Astrocyte (in vitro differentiated cells and primary cell): ENCODE results near the gene LHPP. TPM values are rescaled to one million over a fixed set of nuclear protein-coding genes. Genes with fewer than 3 reads are reported as not detected.

Experiments
- DNase-seq: peaks from one replicate; pipeline ENCODE4 v3.0.0-alpha.2; 2010; ENCODE audit warnings: low read depth
- FAIRE-seq: peaks from 2 replicates; lab custom pipeline; 2011; peaks lifted over from hg19 to GRCh38; lab: Jason Lieb, UNC
- H2AFZ ChIP-seq: 2 replicates; pipeline ENCODE4 v1.6.0; 2012; ENCODE audit warnings: low read depth, low read length, inconsistent platforms
- H3K27ac ChIP-seq: 2 replicates; pipeline ENCODE4 v1.5.1; 2011; ENCODE audit warnings: low read depth, low read length, inconsistent platforms
- H3K27me3 ChIP-seq: 2 replicates; pipeline ENCODE4 v1.6.0; 2011; ENCODE audit warnings: low read length, inconsistent platforms; ENCODE audit not compliant: insufficient read depth
- H3K36me3 ChIP-seq: 2 replicates; pipeline ENCODE4 v1.5.1; 2011; ENCODE audit warnings: low read length, inconsistent platforms; ENCODE audit not compliant: insufficient read depth
- H3K4me1 ChIP-seq: 2 replicates; pipeline ENCODE4 v1.5.1; 2011; ENCODE audit warnings: low read length, inconsistent platforms; ENCODE audit not compliant: insufficient read depth
- H3K4me2 ChIP-seq: 2 replicates; pipeline ENCODE4 v1.6.0; 2012; ENCODE audit warnings: low read length, inconsistent platforms
- H3K4me3 ChIP-seq: 2 replicates; pipeline ENCODE4 v1.5.1; 2011; ENCODE audit warnings: low read depth, mild to moderate bottlenecking, low read length, inconsistent platforms; ENCODE audit not compliant: insufficient read depth
- H3K79me2 ChIP-seq: 2 replicates; pipeline ENCODE4 v1.6.0; 2012; ENCODE audit warnings: mild to moderate bottlenecking, low read length, inconsistent platforms; ENCODE audit not compliant: insufficient read depth
- H3K9ac ChIP-seq: 2 replicates; pipeline ENCODE4 v1.6.0; 2012; ENCODE audit warnings: mild to moderate bottlenecking, low read length, inconsistent platforms
- H3K9me3 ChIP-seq: 2 replicates; pipeline ENCODE4 v1.5.1; 2012; ENCODE audit warnings: low read depth, mild to moderate bottlenecking, low read length, inconsistent platforms; ENCODE audit not compliant: insufficient read depth
- H4K20me1 ChIP-seq: 2 replicates; pipeline ENCODE4 v1.6.0; 2012; ENCODE audit warnings: low read length, inconsistent platforms; ENCODE audit not compliant: insufficient read depth
- H3K27ac Mint-ChIP-seq: one replicate; pipeline ENCODE4 v1.8.0; 2021; ENCODE audit warnings: mild to moderate bottlenecking, mixed read lengths; ENCODE audit not compliant: unreplicated experiment
- H3K27me3 Mint-ChIP-seq: one replicate; pipeline ENCODE4 v1.8.0; 2021; ENCODE audit warnings: low read depth, mixed read lengths; ENCODE audit not compliant: unreplicated experiment
- H3K36me3 Mint-ChIP-seq: one replicate; pipeline ENCODE4 v1.8.0; 2021; ENCODE audit warnings: low read depth, mixed read lengths; ENCODE audit not compliant: unreplicated experiment
- H3K4me1 Mint-ChIP-seq: one replicate; pipeline ENCODE4 v1.8.0; 2021; ENCODE audit warnings: low read depth, mixed read lengths; ENCODE audit not compliant: unreplicated experiment
- H3K4me3 Mint-ChIP-seq: one replicate; pipeline ENCODE4 v1.8.0; 2021; ENCODE audit warnings: mild to moderate bottlenecking, moderate library complexity, mixed read lengths; ENCODE audit not compliant: unreplicated experiment
- H3K9me3 Mint-ChIP-seq: one replicate; pipeline ENCODE4 v1.8.0; 2021; ENCODE audit warnings: mild to moderate bottlenecking, mixed read lengths; ENCODE audit not compliant: unreplicated experiment
- EZH2 ChIP-seq: IDR thresholded peaks from 2 replicates; pipeline ENCODE4 v1.6.1; 2012; ENCODE audit warnings: mild to moderate bottlenecking, low read length, inconsistent platforms; ENCODE audit not compliant: insufficient read depth
- total RNA-seq: library from RNA; stranded (reverse); gene quantifications from 2 replicates; pipeline ENCODE4 v1.2.1, GENCODE V29; 2021
- TF ChIP-seq, protein P1 (sequence below): IDR thresholded peaks from 2 replicates; pipeline ENCODE4 v1.5.1; 2011; ENCODE audit warnings: low read depth, mild to moderate bottlenecking, inconsistent platforms, low read length, moderate library complexity; ENCODE audit not compliant: insufficient read depth

Gene LHPP
- total RNA-seq, 1 donor from 2014 or later = 6.9 TPM

DNA sequence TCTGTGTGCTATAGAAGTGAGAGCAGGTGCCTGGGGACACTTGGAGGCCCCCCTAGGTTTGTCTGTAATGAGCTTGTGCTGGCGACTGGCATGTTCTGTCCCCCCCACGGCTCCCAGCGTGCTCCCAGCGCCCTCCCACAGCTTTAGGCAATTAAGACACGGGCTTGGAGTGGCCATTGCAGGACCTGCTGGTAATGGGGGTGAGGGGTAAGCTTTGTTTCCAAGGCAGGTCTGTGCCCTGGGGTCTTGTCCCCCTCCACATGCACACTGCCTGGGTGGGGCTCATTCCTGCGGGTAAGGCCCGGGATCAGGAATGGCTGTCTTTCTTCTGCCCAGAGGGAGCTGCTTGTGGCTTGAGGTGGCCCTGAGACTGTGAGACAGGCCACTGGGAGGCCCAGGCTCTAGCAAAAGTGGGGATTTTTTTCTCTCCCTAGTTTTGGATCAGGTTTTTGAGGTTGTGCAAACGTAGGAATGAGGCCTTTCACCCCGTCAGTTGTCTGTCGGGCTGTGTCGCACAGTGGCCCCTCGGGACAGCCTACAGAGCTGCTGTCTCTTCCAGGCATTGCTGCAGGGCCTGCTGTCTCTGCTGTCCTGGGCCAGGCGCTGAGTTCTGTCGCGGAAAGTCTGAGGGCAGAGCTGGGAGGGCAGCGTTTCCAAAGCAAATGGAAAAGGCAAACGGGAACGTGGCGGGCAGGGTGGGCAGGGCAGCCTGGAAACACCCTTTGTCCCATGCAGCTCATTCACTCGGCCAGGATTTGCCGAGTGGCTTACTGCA lies 107.4 kb downstream of the LHPP start:
- Histone ChIP-seq H3K27me3 (peaks cover 11% of the 10 kb centered on the region), H3K27ac (no peak overlapping the region), H3K9ac (no peak overlapping the region), H3K36me3 (no peaks in the 10 kb centered on the region), H3K4me2 (no peak overlapping the region), H3K4me1 (no peaks in the 10 kb centered on the region), H3K9me3 (no peaks in the 10 kb centered on the region), H3K4me3 (no peak overlapping the region), H4K20me1 (no peaks in the 10 kb centered on the region), H2AFZ (no peak overlapping the region), H3K79me2 (no peaks in the 10 kb centered on the region)
- no peak overlapping the region for H3K27ac Mint-ChIP-seq
- TF ChIP-seq, protein P1, sequence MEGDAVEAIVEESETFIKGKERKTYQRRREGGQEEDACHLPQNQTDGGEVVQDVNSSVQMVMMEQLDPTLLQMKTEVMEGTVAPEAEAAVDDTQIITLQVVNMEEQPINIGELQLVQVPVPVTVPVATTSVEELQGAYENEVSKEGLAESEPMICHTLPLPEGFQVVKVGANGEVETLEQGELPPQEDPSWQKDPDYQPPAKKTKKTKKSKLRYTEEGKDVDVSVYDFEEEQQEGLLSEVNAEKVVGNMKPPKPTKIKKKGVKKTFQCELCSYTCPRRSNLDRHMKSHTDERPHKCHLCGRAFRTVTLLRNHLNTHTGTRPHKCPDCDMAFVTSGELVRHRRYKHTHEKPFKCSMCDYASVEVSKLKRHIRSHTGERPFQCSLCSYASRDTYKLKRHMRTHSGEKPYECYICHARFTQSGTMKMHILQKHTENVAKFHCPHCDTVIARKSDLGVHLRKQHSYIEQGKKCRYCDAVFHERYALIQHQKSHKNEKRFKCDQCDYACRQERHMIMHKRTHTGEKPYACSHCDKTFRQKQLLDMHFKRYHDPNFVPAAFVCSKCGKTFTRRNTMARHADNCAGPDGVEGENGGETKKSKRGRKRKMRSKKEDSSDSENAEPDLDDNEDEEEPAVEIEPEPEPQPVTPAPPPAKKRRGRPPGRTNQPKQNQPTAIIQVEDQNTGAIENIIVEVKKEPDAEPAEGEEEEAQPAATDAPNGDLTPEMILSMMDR = no peak
- no peak for TF ChIP-seq EZH2
- H3K9me3 Mint-ChIP-seq = peaks cover 7% of the 10 kb centered on the region
- H3K4me1 Mint-ChIP-seq = no peaks in the 10 kb centered on the region
- no peak overlapping the region for H3K4me3 Mint-ChIP-seq
- peaks cover 39% of the 10 kb centered on the region for H3K27me3 Mint-ChIP-seq
- FAIRE-seq = no peak
- DNase-seq = no peak
- H3K36me3 Mint-ChIP-seq = no peaks in the 10 kb centered on the region

DNA sequence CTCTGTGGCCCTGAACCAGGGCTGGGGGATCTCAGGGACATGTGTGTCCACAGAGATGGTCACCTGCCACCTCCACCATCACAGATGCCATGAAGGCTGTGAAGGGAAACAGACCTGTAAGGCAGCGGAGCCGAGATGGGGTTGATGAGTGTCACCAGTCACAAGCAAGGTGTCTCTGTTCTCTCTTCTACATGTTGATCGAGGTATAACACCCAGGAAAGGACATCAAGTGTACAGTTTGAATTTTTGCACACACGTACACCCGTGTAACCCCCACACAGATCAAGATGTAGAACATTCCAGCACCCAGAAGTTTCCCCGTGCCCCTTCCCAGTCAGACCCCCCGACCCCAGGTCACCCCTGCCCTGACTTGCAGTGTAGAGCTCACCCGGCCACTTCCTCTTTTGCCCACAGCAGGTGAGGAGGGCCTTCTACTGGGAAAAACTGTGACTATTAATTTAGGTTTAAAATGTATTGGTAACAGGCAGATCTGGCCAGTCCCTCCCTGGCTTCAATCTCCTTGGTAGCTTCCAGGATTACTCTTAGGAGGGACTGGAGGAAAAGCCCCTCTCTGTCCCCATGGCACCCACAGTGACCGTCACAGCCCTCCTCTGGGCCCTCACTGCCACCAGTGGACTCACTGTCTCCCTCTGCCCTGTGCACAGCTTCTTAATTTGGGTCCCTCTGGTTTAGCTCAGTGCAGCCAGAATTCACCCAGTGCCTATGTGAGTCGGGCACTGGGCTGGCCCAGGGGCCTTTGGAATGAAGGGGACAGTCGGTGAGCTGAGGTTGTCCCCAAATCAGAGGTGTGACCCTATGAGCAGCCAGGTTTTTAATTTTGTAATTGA lies 108.2 kb downstream of the LHPP start:
- no peak overlapping the region for H3K4me3 ChIP-seq
- no peaks in the 10 kb centered on the region for H4K20me1 ChIP-seq
- no peak overlapping the region for H3K4me2 ChIP-seq
- H3K4me1 ChIP-seq = no peaks in the 10 kb centered on the region
- TF ChIP-seq EZH2 = no peak
- TF ChIP-seq, protein P1 = no peak
- H3K9me3 ChIP-seq = no peaks in the 10 kb centered on the region
- H3K9me3 Mint-ChIP-seq = peaks cover 7% of the 10 kb centered on the region
- H3K79me2 ChIP-seq = no peaks in the 10 kb centered on the region
- H3K27me3 Mint-ChIP-seq = peaks cover 34% of the 10 kb centered on the region
- no peak overlapping the region for H3K4me3 Mint-ChIP-seq
- no peaks in the 10 kb centered on the region for H3K4me1 Mint-ChIP-seq
- H3K27ac Mint-ChIP-seq = no peak overlapping the region
- DNase-seq (no peak), FAIRE-seq (no peak)
- peaks cover 11% of the 10 kb centered on the region for H3K27me3 ChIP-seq
- no peak overlapping the region for H3K27ac ChIP-seq
- no peak overlapping the region for H3K9ac ChIP-seq
- H2AFZ ChIP-seq = no peak overlapping the region
- H3K36me3 Mint-ChIP-seq = no peaks in the 10 kb centered on the region
- no peaks in the 10 kb centered on the region for H3K36me3 ChIP-seq
